Skeletal muscle cell (primary cell): ENCODE measurements around the gene FHIT.

ENCODE experiments used
- DNase-seq: peaks from one replicate; pipeline ENCODE4 v3.0.0-alpha.2; 2010; ENCODE audit warnings: low read depth
- H3K4me3 ChIP-seq: 2 replicates; pipeline ENCODE4 v1.5.1; 2011; ENCODE audit warnings: low read depth, mild to moderate bottlenecking, control low read depth, low read length, moderate library complexity

FHIT gene

DNA sequence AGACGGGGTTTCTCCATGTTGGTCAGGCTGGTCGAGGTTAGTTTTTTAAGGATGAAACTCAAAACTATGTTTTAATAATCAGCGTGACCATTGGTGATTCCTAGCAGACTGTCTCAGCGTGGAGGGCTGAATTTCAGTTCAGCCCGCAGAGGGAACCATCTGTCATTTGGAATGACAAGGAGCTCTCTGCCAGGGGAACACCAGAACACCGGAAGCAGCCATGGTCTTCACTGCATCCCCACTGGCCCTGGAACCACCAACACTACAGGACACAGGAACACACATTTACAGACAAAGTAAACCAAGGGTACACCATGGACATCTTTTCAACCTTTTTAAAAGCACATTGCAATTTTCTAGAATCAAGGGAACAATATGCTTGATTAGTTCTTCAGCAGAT lies 424.7 kb downstream of the FHIT start:
- H3K4me3 ChIP-seq, result no peak overlapping the region
- no peak for DNase-seq

DNA sequence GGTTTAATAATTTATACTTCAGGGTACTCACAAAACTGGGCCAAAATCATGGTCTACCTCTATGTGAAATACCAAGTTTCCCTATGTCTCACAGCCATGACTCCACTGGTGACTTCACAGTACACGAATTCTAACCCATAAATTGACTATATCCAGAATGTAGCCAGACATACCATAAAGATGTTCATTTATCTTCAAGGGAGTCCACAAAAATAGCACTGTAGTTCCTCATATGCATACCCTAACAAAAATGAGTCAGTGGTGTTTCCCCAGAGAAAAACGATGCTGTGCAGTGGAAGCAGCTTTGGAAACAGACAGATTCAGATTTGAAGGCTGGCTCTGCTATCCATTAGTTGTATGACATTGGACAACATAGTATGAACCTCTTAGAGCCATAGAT lies 438.8 kb downstream of the FHIT start:
- no peak overlapping the region for H3K4me3 ChIP-seq
- DNase-seq, result peak; percentile 22

DNA sequence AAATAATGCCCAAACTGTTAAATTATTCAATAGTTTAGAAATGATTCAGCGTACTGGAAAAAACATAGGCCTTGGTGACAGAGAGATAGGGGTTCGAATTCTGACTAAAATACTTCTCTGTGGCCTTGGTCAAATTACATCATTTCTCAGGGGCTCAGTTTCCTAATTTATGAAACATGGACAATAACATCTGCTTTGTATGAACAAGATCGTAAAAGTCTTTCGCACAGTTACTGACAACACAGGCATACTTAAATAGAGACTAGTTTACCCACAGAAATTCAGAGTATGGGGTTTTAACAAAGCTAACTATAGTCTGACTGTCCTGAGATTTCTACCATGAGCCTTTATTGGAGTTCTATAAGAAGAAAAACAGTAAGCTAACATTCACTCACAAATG lies 440.4 kb downstream of the FHIT start:
- no peak for DNase-seq
- H3K4me3 ChIP-seq, result no peak overlapping the region

GRCh38 chr3:60809857-60810610 lies 441.2 kb downstream of the FHIT start:
- no peak overlapping the region for H3K4me3 ChIP-seq
- DNase-seq, result peak; percentile 10

DNA sequence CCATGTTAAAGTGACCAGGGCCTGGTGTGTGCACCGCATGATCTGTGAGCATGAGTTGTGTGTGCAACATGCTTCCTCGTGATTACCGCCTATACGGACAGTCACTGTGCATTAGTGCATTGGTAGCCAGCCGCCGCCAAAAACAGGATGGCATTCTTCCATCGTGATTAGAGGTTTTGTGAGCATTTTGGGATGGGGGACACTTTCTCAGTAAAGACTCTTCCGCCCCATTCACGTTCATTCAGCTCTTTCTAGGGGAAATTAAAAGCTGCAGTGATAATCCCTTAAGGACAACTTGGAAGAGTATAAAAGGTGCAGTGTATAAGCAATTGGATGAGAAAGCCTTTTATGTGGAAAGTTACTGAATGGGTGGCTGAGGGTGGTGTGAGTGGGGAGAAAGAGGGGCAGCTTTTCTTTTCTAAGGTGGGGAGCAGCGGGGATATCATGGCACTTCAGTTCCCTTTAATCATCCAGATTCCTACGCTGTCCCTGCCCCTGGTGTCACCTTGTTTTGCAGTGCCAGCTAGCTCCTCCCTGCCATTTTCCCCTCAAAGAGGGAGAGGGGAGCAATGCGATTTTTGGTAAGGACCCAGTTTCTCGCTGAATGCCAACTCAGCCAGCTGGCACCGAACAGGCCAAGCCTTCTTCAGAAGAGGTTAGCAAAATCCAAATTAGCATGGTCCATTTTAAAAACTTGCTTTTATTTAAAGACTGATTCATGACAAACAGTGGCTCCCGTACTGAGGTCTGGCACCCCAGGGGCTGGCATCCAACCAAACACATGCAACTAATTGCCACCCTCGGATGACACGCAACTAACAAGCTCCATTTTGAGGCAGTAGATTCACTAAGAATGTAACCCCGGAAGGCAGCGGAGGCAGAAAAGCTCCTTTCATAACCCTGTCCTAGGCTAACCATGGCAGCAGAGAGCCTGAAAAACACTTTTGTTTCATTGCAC lies 447.8 kb downstream of the FHIT start:
- DNase-seq, result no peak
- no peak overlapping the region for H3K4me3 ChIP-seq

DNA sequence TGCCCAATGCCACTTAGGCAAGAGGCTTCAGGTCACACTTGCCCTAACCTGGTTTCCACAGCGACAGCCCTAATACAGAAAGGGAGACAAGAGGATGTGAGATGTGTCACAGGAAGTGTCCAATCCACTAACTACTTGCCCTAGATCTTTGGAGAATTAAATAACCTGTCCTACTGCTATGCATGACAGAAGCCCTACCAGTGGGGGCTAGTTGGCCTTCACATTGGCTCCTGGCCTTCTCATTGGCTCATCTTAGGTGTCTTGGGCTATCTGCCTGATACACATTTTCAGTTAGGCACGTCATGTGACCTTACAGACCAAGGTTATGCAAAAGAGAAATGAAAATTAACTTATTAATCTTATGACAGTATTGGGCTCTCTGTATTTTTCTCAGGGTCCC lies 449.9 kb downstream of the FHIT start:
- no peak overlapping the region for H3K4me3 ChIP-seq
- no peak for DNase-seq

DNA sequence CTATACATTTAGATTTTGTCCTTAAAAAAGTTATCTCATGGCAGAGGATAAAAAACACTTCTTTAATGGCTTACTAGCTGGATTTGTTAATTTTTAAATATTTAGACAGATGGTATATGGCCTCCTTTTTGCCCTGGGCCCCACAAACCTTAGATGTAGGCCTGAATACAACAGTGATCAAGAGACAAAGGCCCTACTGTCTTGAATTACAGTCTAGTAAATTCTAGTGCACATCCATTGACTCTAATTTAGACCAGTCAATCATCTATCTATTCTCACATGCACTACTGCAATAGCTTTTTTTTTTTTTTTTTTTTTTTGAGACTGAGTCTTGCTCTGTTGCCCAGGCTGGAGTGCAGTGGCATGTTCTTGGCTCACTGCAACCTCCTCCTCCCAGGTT lies 452.8 kb downstream of the FHIT start:
- no peak overlapping the region for H3K4me3 ChIP-seq
- DNase-seq, result no peak

DNA sequence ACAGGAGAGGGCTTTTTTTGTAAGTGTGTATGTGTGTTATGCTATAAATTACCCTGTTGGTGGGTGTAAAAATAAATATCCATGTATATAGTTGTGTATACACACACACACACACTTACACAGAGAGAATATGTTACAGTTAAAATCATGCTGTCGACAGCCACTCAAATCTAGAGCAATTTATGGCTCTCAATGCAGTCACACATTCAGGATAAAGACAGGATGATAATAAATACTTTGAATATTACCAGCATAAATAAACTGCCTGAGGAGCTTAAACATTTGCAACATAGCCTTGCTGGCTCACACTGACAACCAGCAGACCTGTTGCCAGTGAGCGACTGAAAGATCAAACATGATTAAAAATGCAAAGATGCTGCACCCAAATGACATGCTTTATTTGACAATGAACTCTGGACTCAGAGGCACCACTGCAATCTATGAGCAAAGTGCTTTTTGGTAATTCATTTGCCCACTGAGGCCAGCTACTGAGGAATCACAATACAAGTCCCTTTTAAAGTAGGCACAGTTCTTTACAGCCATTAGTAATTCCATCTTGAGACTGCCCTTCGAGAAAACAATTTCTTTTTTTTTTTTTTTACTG lies 458.9 kb downstream of the FHIT start:
- no peak for DNase-seq
- no peak overlapping the region for H3K4me3 ChIP-seq

- no peak overlapping the region for H3K4me3 ChIP-seq
- no peak for DNase-seq
Measured at GRCh38 chr3:60788185-60788584, 463.1 kb downstream of the FHIT start.

GRCh38 chr3:60781935-60782334 lies 469.3 kb downstream of the FHIT start:
- no peak for DNase-seq
- no peak overlapping the region for H3K4me3 ChIP-seq

DNA sequence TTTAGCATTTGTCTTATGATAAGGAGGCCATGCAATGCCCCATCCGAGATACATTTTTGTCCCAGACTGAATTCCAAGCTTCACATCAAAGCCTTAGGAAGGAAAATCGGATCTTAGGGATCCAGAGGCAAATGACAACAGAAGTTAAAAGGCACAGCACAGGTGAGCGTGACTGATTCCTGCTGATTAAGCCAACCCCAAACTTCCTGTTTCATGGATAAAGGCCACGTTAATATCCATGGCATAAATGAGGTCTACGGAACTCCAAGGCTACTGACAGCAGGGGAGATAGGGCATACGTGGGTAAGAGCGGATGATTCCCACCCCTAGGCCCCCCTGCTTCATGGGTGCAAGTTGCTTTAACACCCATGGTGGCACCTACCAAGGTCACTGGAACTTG lies 471.6 kb downstream of the FHIT start:
- DNase-seq, result no peak

DNA sequence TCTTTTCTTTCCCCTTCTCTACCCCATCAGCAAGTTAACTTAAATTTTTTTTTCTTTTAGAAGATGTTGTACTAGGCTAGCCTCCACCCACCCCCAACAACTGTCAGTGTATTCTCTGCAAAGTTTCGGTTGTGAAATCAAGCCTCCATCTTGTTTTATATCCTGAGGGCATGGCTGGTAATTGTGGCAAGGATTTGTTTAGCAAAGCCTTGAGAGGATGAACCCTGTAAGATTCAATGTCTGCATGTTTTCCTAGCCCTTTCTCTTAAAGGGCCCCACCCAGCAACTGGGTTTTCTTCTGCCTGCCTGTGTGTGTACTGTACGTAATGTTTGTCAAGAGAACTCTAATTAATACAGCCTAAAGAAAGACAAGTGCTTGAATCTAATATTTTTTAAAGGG lies 475.3 kb downstream of the FHIT start:
- DNase-seq, result no peak
- no peak overlapping the region for H3K4me3 ChIP-seq

More for the DNA sequence above, 471.6 kb downstream of the FHIT start:
- no peak overlapping the region for H3K4me3 ChIP-seq

- H3K4me3 ChIP-seq, result no peak overlapping the region
- DNase-seq, result no peak
Measured at GRCh38 chr3:60774617-60775016, 476.6 kb downstream of the FHIT start.

- no peak for DNase-seq
- H3K4me3 ChIP-seq, result no peak overlapping the region
Measured at GRCh38 chr3:60772584-60772983, 478.7 kb downstream of the FHIT start.

GRCh38 chr3:60771766-60772165 lies 479.5 kb downstream of the FHIT start:
- H3K4me3 ChIP-seq, result no peak overlapping the region
- DNase-seq, result no peak

DNA sequence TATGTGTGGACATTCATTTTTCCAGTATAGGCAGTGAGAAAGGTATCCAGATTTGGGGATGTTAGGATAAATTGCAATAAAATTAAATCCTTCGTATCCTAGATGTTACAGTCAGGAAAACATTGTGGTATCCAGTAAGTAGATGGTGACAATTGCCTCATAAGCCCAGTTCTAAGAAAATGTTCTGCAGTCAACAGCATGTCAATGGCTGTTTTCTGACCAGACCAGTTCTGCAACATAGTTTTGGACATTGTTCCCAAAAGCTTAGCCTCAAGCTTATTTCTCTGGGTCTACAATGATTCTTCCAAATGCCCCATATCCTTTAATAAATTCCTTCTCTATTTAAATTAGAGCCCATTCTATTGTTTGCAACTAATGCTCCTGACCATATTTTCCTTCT lies 480.7 kb downstream of the FHIT start:
- no peak for DNase-seq
- H3K4me3 ChIP-seq, result no peak overlapping the region

DNA sequence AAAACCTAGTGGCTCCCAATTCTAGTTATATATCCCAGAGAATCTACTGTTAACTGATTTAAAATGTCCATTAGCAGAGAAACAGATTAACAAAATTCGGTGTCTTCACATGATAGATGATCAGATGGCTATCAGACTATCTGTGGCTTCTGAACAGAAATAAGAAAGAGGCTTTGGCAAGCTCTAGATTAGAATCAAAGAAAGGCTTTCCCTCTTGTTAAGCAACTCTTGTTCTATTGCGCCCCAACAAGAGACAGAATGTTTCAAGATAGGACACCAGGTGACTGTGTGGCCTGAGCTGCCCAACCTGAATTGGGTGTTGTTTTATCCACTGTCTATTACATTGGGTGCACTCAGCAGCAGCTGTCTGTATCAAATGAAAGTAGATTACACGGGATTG lies 483.7 kb downstream of the FHIT start:
- DNase-seq, result no peak
- no peak overlapping the region for H3K4me3 ChIP-seq

DNA sequence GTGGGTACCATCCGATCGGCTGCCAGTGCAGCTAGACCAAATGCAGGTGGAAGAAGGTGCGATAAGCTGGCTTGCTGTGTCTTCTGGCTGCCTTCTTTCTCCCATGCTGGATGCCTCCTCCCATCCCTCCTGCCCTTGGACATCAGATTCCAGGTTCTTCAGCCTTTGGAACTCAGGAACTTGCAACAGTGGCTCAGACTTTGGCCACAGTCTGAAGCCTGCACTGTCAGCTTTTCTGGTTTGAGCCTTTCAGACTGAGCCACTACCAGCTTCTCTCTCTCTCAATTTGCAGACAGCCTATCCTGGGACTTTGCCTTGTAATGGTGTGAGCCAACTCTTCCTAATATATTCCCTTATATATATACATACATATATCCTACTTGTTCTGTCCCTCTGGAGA lies 485.5 kb downstream of the FHIT start:
- no peak overlapping the region for H3K4me3 ChIP-seq
- DNase-seq, result no peak

DNA sequence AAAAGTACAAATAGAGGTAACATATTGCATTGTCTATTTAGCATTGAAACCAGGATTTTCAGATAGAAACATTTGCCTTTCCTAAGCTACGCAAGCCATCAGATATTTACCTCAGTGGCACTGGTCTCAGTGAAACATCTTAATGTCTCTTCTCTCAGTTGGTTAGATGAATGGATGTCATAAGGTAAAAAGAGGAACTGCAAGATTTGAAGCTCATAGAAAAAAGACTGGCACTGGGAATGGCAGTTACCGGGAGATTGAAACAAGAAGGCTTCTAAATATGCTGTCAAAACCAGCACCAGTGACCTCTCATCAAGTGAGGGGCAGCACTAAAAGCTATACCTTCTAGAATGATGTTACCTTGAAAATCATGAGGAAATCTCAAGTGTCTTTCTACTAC lies 486.4 kb downstream of the FHIT start:
- DNase-seq, result no peak
- no peak overlapping the region for H3K4me3 ChIP-seq

GRCh38 chr3:60760145-60760544 lies 491.1 kb downstream of the FHIT start:
- H3K4me3 ChIP-seq, result no peak overlapping the region
- no peak for DNase-seq
